Tibial nerve (tissue), 3 donors: ENCODE measurements around the gene STAT4.

Experiments
- POLR2A ChIP-seq, 2 donors: fragments of 450-650 bp; IDR thresholded peaks; one replicate each; pipeline ENCODE4 v1.6.1; 2017; ENCODE audit warnings: antibody characterized with exemption in 2 of 2, mild to moderate bottlenecking in 2 of 2, moderate library complexity in 2 of 2
- TF ChIP-seq, protein P1 (sequence below), 5 experiments: fragments of 200-600 bp in 3 of 5; fragments of 450-650 bp in 2 of 5; sonication (generic) in 3 of 5; IDR thresholded peaks; one replicate each; pipeline ENCODE4 v1.5.1; 2016 to 2019; ENCODE audit warnings: antibody characterized with exemption in 5 of 5, mild to moderate bottlenecking in 3 of 5, moderate library complexity in 2 of 5

DNA sequence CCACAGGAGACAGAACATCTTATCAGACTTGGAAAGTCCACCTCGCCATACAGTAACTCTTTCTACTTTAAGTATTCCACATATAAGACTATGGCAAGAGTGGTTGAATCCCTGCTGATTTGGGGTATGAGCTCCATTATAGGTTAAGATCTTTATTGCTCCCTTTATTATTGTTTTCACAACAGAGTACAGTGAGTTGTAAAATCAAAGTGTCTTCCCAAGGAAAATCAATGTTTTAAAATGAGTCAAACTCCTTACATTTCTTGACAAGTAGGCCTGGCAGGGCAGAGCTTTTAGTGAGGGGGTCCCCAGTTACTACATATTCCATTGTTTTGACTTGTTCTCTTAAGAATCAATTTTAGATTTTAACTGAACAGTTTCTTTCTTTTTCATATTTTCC is 87.2 kb downstream of the STAT4 start:
- no peak for TF ChIP-seq POLR2A (IDR thresholded peaks at IDR 0.05)
- TF ChIP-seq, protein P1, sequence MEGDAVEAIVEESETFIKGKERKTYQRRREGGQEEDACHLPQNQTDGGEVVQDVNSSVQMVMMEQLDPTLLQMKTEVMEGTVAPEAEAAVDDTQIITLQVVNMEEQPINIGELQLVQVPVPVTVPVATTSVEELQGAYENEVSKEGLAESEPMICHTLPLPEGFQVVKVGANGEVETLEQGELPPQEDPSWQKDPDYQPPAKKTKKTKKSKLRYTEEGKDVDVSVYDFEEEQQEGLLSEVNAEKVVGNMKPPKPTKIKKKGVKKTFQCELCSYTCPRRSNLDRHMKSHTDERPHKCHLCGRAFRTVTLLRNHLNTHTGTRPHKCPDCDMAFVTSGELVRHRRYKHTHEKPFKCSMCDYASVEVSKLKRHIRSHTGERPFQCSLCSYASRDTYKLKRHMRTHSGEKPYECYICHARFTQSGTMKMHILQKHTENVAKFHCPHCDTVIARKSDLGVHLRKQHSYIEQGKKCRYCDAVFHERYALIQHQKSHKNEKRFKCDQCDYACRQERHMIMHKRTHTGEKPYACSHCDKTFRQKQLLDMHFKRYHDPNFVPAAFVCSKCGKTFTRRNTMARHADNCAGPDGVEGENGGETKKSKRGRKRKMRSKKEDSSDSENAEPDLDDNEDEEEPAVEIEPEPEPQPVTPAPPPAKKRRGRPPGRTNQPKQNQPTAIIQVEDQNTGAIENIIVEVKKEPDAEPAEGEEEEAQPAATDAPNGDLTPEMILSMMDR (IDR thresholded peaks at IDR 0.05): no peak
